ENCODE data around the gene C7orf25.

C7orf25 gene

GRCh38 chr7:42922017-42922753, 10.3 kb upstream of the C7orf25 start:
- no peaks in the 10 kb centered on the region for H3K27me3 ChIP-seq (ENCODE audit: insufficient read depth, low read depth)
- H4K20me1 ChIP-seq (ENCODE audit: insufficient read depth) = peaks cover 2% of the 10 kb centered on the region; the same call in 1 of the 2 replicates
- no peak for TF ChIP-seq CTCF (conservative IDR thresholded peaks at IDR 0.05; ENCODE audit: low read depth, low read length)
- no peak overlapping the region for H3K27ac ChIP-seq
- peaks cover 49% of the 10 kb centered on the region for H3K4me1 ChIP-seq (ENCODE audit: low read depth, poor library complexity, severe bottlenecking)
- no peak overlapping the region for H3K9ac ChIP-seq
- H3K4me3 ChIP-seq (IDR thresholded peaks at IDR 0.05; ENCODE audit: insufficient read depth, low read depth, low read length) = no peak overlapping the region
- H3K4me2 ChIP-seq = no peak overlapping the region
- peaks cover 33% of the 10 kb centered on the region; the same call in 1 of the 2 replicates for H3K36me3 ChIP-seq (ENCODE audit: insufficient read depth)
- H2AFZ ChIP-seq (ENCODE audit: low read depth) = no peak overlapping the region
- H3K79me2 ChIP-seq (ENCODE audit: insufficient read depth, low read depth) = peaks cover 26% of the 10 kb centered on the region

GRCh38 chr7:42915356-42915755, 3.5 kb upstream of the C7orf25 start:
- peaks cover 9% of the 10 kb centered on the region; the same call in 1 of the 2 replicates for H3K79me2 ChIP-seq (ENCODE audit: insufficient read depth, low read depth)
- H3K4me1 ChIP-seq (ENCODE audit: low read depth, poor library complexity, severe bottlenecking) = peaks cover 60% of the 10 kb centered on the region
- H3K36me3 ChIP-seq (ENCODE audit: insufficient read depth) = peaks cover 8% of the 10 kb centered on the region; the same call in 1 of the 2 replicates
- no peak overlapping the region for H3K9ac ChIP-seq
- no peak overlapping the region for H2AFZ ChIP-seq (ENCODE audit: low read depth)
- no peaks in the 10 kb centered on the region for H4K20me1 ChIP-seq (ENCODE audit: insufficient read depth)
- peak overlapping the region; percentile 62 for H3K4me2 ChIP-seq
- no peak for TF ChIP-seq CTCF (conservative IDR thresholded peaks at IDR 0.05; ENCODE audit: low read depth, low read length)
- H3K27ac ChIP-seq = peak overlapping the region; percentile 74; the same call in 1 of the 2 replicates
- H3K4me3 ChIP-seq (IDR thresholded peaks at IDR 0.05; ENCODE audit: insufficient read depth, low read depth, low read length) = no peak overlapping the region
- H3K27me3 ChIP-seq (ENCODE audit: insufficient read depth, low read depth) = no peaks in the 10 kb centered on the region

- peak overlapping the region; percentile 62 for H3K4me2 ChIP-seq
- H3K4me1 ChIP-seq (ENCODE audit: low read depth, poor library complexity, severe bottlenecking) = peaks cover 66% of the 10 kb centered on the region
- H3K4me3 ChIP-seq (IDR thresholded peaks at IDR 0.05; ENCODE audit: insufficient read depth, low read depth, low read length) = no peak overlapping the region
Measured at GRCh38 chr7:42914421-42915045, 2.7 kb upstream of the C7orf25 start.

GRCh38 chr7:42914009-42914408, 2.1 kb upstream of the C7orf25 start:
- Histone ChIP-seq H3K9ac (peak overlapping the region; percentile 17; the same call in 1 of the 2 replicates), H3K4me3 (IDR thresholded peaks at IDR 0.05; ENCODE audit: insufficient read depth, low read depth, low read length) (no peak overlapping the region), H3K79me2 (ENCODE audit: insufficient read depth, low read depth) (peaks cover 9% of the 10 kb centered on the region; the same call in 1 of the 2 replicates), H4K20me1 (ENCODE audit: insufficient read depth) (no peaks in the 10 kb centered on the region), H3K27ac (peak overlapping the region; percentile 74), H2AFZ (ENCODE audit: low read depth) (no peak overlapping the region), H3K27me3 (ENCODE audit: insufficient read depth, low read depth) (no peaks in the 10 kb centered on the region), H3K4me2 (peak overlapping the region; percentile 62), H3K4me1 (ENCODE audit: low read depth, poor library complexity, severe bottlenecking) (peaks cover 66% of the 10 kb centered on the region), H3K36me3 (ENCODE audit: insufficient read depth) (peaks cover 8% of the 10 kb centered on the region; the same call in 1 of the 2 replicates)
- TF ChIP-seq CTCF (conservative IDR thresholded peaks at IDR 0.05; ENCODE audit: low read depth, low read length) = no peak

More at GRCh38 chr7:42914421-42915045, 2.7 kb upstream of the C7orf25 start:
- H4K20me1 ChIP-seq (ENCODE audit: insufficient read depth) = no peaks in the 10 kb centered on the region
- peak overlapping the region; percentile 17; the same call in 1 of the 2 replicates for H3K9ac ChIP-seq
- no peak for TF ChIP-seq CTCF (conservative IDR thresholded peaks at IDR 0.05; ENCODE audit: low read depth, low read length)
- H3K79me2 ChIP-seq (ENCODE audit: insufficient read depth, low read depth) = peaks cover 9% of the 10 kb centered on the region; the same call in 1 of the 2 replicates
- peak overlapping the region; percentile 74 for H3K27ac ChIP-seq
- no peak overlapping the region for H2AFZ ChIP-seq (ENCODE audit: low read depth)
- no peaks in the 10 kb centered on the region for H3K27me3 ChIP-seq (ENCODE audit: insufficient read depth, low read depth)
- peaks cover 8% of the 10 kb centered on the region; the same call in 1 of the 2 replicates for H3K36me3 ChIP-seq (ENCODE audit: insufficient read depth)
